HG03558 (cell line): ENCODE data around the gene PITRM1.

Experiments used
- ATAC-seq: cut with Tn5 transposase; IDR thresholded peaks from one replicate; pipeline ENCODE4 v1.9.1; 2021; ENCODE audit warnings: moderate number of reproducible peaks; ENCODE audit not compliant: unreplicated experiment; ENCODE audit errors: extremely low read depth

PITRM1 gene

GRCh38 chr10:3167611-3168330 lies 4.8 kb downstream of the PITRM1 start:
- ATAC-seq, result no peak

- no peak for ATAC-seq
These were observed 5.9 kb downstream of the PITRM1 start for GRCh38 chr10:3166496-3167290.

GRCh38 chr10:3165196-3165595 lies 7.4 kb downstream of the PITRM1 start:
- ATAC-seq, result no peak

- ATAC-seq, result no peak
These were observed 8.7 kb downstream of the PITRM1 start for GRCh38 chr10:3163879-3164278.

- no peak for ATAC-seq
These were observed 10.0 kb downstream of the PITRM1 start for GRCh38 chr10:3162533-3162932.

GRCh38 chr10:3159152-3159551 lies 13.4 kb downstream of the PITRM1 start:
- no peak for ATAC-seq

GRCh38 chr10:3154666-3155065 lies 17.9 kb downstream of the PITRM1 start:
- ATAC-seq, result no peak

GRCh38 chr10:3152566-3152935 lies 20.0 kb downstream of the PITRM1 start:
- no peak for ATAC-seq

- no peak for ATAC-seq
These were observed 20.6 kb downstream of the PITRM1 start for GRCh38 chr10:3151889-3152565.

- no peak for ATAC-seq
These were observed 21.6 kb downstream of the PITRM1 start for GRCh38 chr10:3150961-3151360.

GRCh38 chr10:3150366-3150765 lies 22.2 kb downstream of the PITRM1 start:
- no peak for ATAC-seq

- ATAC-seq, result no peak
These were observed 22.7 kb downstream of the PITRM1 start for GRCh38 chr10:3149918-3150317.

GRCh38 chr10:3148994-3149393 lies 23.6 kb downstream of the PITRM1 start:
- no peak for ATAC-seq

GRCh38 chr10:3148041-3148440 lies 24.5 kb downstream of the PITRM1 start:
- no peak for ATAC-seq

- ATAC-seq, result no peak
These were observed 25.3 kb downstream of the PITRM1 start for GRCh38 chr10:3147117-3147820.

- no peak for ATAC-seq
These were observed 26.3 kb downstream of the PITRM1 start for GRCh38 chr10:3146289-3146688.

GRCh38 chr10:3145366-3145765 lies 27.2 kb downstream of the PITRM1 start:
- ATAC-seq, result no peak

- no peak for ATAC-seq
These were observed 28.7 kb downstream of the PITRM1 start for GRCh38 chr10:3143791-3144434.

GRCh38 chr10:3143366-3143765 lies 29.2 kb downstream of the PITRM1 start:
- no peak for ATAC-seq
